ENCODE results near the gene TNF.

The TNF gene

GRCh38 chr6:31622684-31623091 is 47.3 kb downstream of the TNF start:
- FAIRE-seq, result no peak
- DNase-seq (ENCODE audit: insufficient read length, low spot score), result no peak

- FAIRE-seq, result no peak
- no peak for DNase-seq (ENCODE audit: insufficient read length, low spot score)
Measured at GRCh38 chr6:31624070-31624469, 48.7 kb downstream of the TNF start.

GRCh38 chr6:31626952-31627351 is 51.6 kb downstream of the TNF start:
- no peak for FAIRE-seq

GRCh38 chr6:31627690-31628287 is 52.4 kb downstream of the TNF start:
- no peak for FAIRE-seq

More at GRCh38 chr6:31626952-31627351, 51.6 kb downstream of the TNF start:
- DNase-seq (ENCODE audit: insufficient read length, low spot score), result no peak

More at GRCh38 chr6:31627690-31628287, 52.4 kb downstream of the TNF start:
- DNase-seq (ENCODE audit: insufficient read length, low spot score), result no peak
